BE2C (cell line): Measurements from ENCODE around the gene XPNPEP2.

Experiments
- DNase-seq: peaks from one replicate; pipeline ENCODE4 v3.0.0-alpha.2; 2020
- H3K27me3 ChIP-seq: fragments of 250-450 bp; sonication (Bioruptor Pico); 2 replicates; pipeline ENCODE4 v1.5.1; 2020; ENCODE audit warnings: mild to moderate bottlenecking
- H3K36me3 ChIP-seq: fragments of 250-450 bp; sonication (Bioruptor Pico); 2 replicates; pipeline ENCODE4 v1.5.1; 2020; ENCODE audit warnings: mild to moderate bottlenecking
- H3K4me1 ChIP-seq: fragments of 250-450 bp; sonication (Bioruptor Pico); 2 replicates; pipeline ENCODE4 v1.5.1; 2020
- H3K4me3 ChIP-seq: 2 replicates; pipeline ENCODE4 v1.5.1; 2011; ENCODE audit warnings: low read depth, low read length
- H3K9me3 ChIP-seq: fragments of 250-450 bp; sonication (Bioruptor Pico); 2 replicates; pipeline ENCODE4 v1.5.1; 2020
- CTCF ChIP-seq: IDR thresholded peaks from 2 replicates; pipeline ENCODE4 v1.5.1; 2012; ENCODE audit warnings: mild to moderate bottlenecking, low read depth, low read length

XPNPEP2 gene

GRCh38 chrX:129695535-129695934, 43.2 kb upstream of the XPNPEP2 start:
- no peak for DNase-seq
- no peak overlapping the region for H3K4me3 ChIP-seq
- no peaks in the 10 kb centered on the region for H3K4me1 ChIP-seq
- no peak for TF ChIP-seq CTCF
- H3K36me3 ChIP-seq, result no peaks in the 10 kb centered on the region
- no peaks in the 10 kb centered on the region for H3K9me3 ChIP-seq
- no peaks in the 10 kb centered on the region for H3K27me3 ChIP-seq

- H3K27me3 ChIP-seq, result no peaks in the 10 kb centered on the region
- no peak for TF ChIP-seq CTCF
- DNase-seq, result no peak
- H3K36me3 ChIP-seq, result no peaks in the 10 kb centered on the region
- H3K4me1 ChIP-seq, result no peaks in the 10 kb centered on the region
- no peak overlapping the region for H3K4me3 ChIP-seq
- no peaks in the 10 kb centered on the region for H3K9me3 ChIP-seq
These were observed 42.8 kb upstream of the XPNPEP2 start for GRCh38 chrX:129695937-129696336.

- Histone ChIP-seq H3K27me3 (no peaks in the 10 kb centered on the region), H3K4me1 (no peaks in the 10 kb centered on the region), H3K9me3 (no peaks in the 10 kb centered on the region), H3K36me3 (no peaks in the 10 kb centered on the region), H3K4me3 (no peak overlapping the region)
- no peak for TF ChIP-seq CTCF
- DNase-seq, result no peak
These were observed 42.2 kb upstream of the XPNPEP2 start for GRCh38 chrX:129696463-129697155.

GRCh38 chrX:129697204-129697829, 41.5 kb upstream of the XPNPEP2 start:
- no peaks in the 10 kb centered on the region for H3K4me1 ChIP-seq
- no peak overlapping the region for H3K4me3 ChIP-seq
- TF ChIP-seq CTCF, result no peak
- no peaks in the 10 kb centered on the region for H3K27me3 ChIP-seq
- no peak for DNase-seq
- no peaks in the 10 kb centered on the region for H3K9me3 ChIP-seq
- H3K36me3 ChIP-seq, result no peaks in the 10 kb centered on the region

- Histone ChIP-seq H3K27me3 (no peaks in the 10 kb centered on the region), H3K4me1 (no peaks in the 10 kb centered on the region), H3K4me3 (no peak overlapping the region), H3K9me3 (no peaks in the 10 kb centered on the region), H3K36me3 (no peaks in the 10 kb centered on the region)
- TF ChIP-seq CTCF, result no peak
- DNase-seq, result no peak
These were observed 40.6 kb upstream of the XPNPEP2 start for GRCh38 chrX:129698150-129698549.

- Histone ChIP-seq H3K27me3 (no peaks in the 10 kb centered on the region), H3K36me3 (no peaks in the 10 kb centered on the region), H3K4me3 (no peak overlapping the region), H3K9me3 (no peaks in the 10 kb centered on the region), H3K4me1 (no peaks in the 10 kb centered on the region)
- no peak for DNase-seq
- TF ChIP-seq CTCF, result no peak
These were observed 38.2 kb upstream of the XPNPEP2 start for GRCh38 chrX:129700536-129700935.
